Spleen (tissue), 11 donors: ENCODE data around the gene RBSN. TPM values are rescaled to one million over a fixed set of nuclear protein-coding genes. Genes with fewer than 3 reads are reported as not detected.

Experiments
- DNase-seq: peaks from one replicate; pipeline ENCODE4 v3.0.0-alpha.2; 2020
- H3K27ac ChIP-seq, 8 donors: fragments of 200-600 bp; sonication (generic) in 7 of 8; 1 replicate in 4 of 8; 2 replicates in 4 of 8; pipeline versions ENCODE4 v1.5.0 to v1.8.0; 2016 to 2021; ENCODE audit warnings: inconsistent platforms in 4 of 8, mild to moderate bottlenecking in 4 of 8, moderate library complexity in 1 of 8
- H3K27me3 ChIP-seq, 7 donors: fragments of 200-600 bp; sonication (generic) in 6 of 7; replicated peaks in 1 of 7; 1 replicate in 4 of 7; 2 replicates in 3 of 7; pipeline versions ENCODE4 v1.5.0 to v1.8.0; 2016 to 2021; ENCODE audit warnings: inconsistent platforms in 3 of 7, mild to moderate bottlenecking in 1 of 7
- H3K36me3 ChIP-seq, 6 donors: fragments of 200-600 bp; sonication (generic) in 5 of 6; 1 replicate in 4 of 6; 2 replicates in 2 of 6; pipeline versions ENCODE4 v1.5.0 to v1.8.0; 2016 to 2021; ENCODE audit warnings: inconsistent platforms in 2 of 6
- H3K4me1 ChIP-seq, 6 donors: fragments of 200-600 bp; sonication (generic) in 5 of 6; 1 replicate in 3 of 6; 2 replicates in 3 of 6; pipeline versions ENCODE4 v1.5.0 to v1.8.0; 2016 to 2021; ENCODE audit warnings: inconsistent platforms in 3 of 6
- H3K4me3 ChIP-seq, 8 donors: fragments of 200-600 bp; sonication (generic) in 7 of 8; 1 replicate in 4 of 8; 2 replicates in 4 of 8; pipeline versions ENCODE4 v1.5.0 to v1.8.0; 2016 to 2021; ENCODE audit warnings: inconsistent platforms in 4 of 8, mild to moderate bottlenecking in 4 of 8, moderate library complexity in 2 of 8
- H3K9me3 ChIP-seq, 8 donors: fragments of 200-600 bp; sonication (generic) in 7 of 8; 1 replicate in 4 of 8; 2 replicates in 4 of 8; pipeline versions ENCODE4 v1.5.0 to v1.8.0; 2016 to 2021; ENCODE audit warnings: inconsistent platforms in 4 of 8
- POLR2A ChIP-seq, 3 donors: fragments of 450-650 bp; IDR thresholded peaks; one replicate each; pipeline ENCODE4 v1.5.1; 2017; ENCODE audit warnings: antibody characterized with exemption in 3 of 3, mild to moderate bottlenecking in 1 of 3
- POLR2AphosphoS5 ChIP-seq, 3 donors: sonication (generic); formaldehyde crosslinking; IDR thresholded peaks; one replicate each; pipeline ENCODE4 v1.5.1; 2017; ENCODE audit warnings: antibody characterized with exemption in 3 of 3
- WGBS, 5 donors: extraction: QIAGEN DNeasy Blood & Tissue Kit in 3 of 5; methylation state at CpG; one replicate each; pipeline versions ENCODE4 v1.1.5 to v1.1.7; 2013 to 2018; 5-methylcytosine and 5-hydroxymethylcytosine counted together
- intact Hi-C: fragments of 100-400 bp; cut with DNase I; formaldehyde crosslinking; loops from one replicate; pipeline ENCODE4 v1.15.0; 2023; ENCODE audit warnings: low total_unique reads
- polyA plus RNA-seq, 3 donors: library from polyadenylated mRNA; stranded (reverse); fragments of 200-250 nt; gene quantifications; one replicate each; pipeline ENCODE4 v1.2.1, GENCODE V29; 2013
- total RNA-seq, 7 donors: library from RNA; depleted of rRNA in 3 of 7; stranded (reverse); fragments of >200 nt in 3 of 7; fragmentation: NEBNext Ultra II Directional in 4 of 7; extraction: Animal tissue kit (Norgen Biotek cat#: 25700) in 4 of 7; gene quantifications; one replicate each; pipeline versions ENCODE4 v1.1.0 to v1.2.1, GENCODE V29; 2016 to 2021
- TF ChIP-seq, protein P1 (sequence below), 11 experiments: fragments of 200-600 bp in 7 of 11; fragments of 450-650 bp in 4 of 11; sonication (generic) in 4 of 11; IDR thresholded peaks in 8 of 11; conservative IDR thresholded peaks in 3 of 11; 1 replicate in 7 of 11; 2 replicates in 4 of 11; pipeline versions ENCODE4 v1.4.0 to v1.8.0; 2016 to 2021; ENCODE audit warnings: antibody characterized with exemption in 11 of 11, inconsistent platforms in 4 of 11, mild to moderate bottlenecking in 1 of 11
- donor health status: healthy with polysubstance abuse.
- donor health status: DM: no; HTN: no; CAD: no; lungs with moderate emphysema.
- donor health status: DM: no; HTN: no; CAD: no.
- donor health status: Bipolar disorder and iron deficiency.
- donor health status: healthy.
- donor health status: DM: no; HTN: no; CAD: no.
- donor health status: DM: yes; HTN: yes; CAD: no.

RBSN gene
- total and polyA plus RNA-seq, 10 donors, result 4.2 to 34.5 (median 28.7) TPM

DNA sequence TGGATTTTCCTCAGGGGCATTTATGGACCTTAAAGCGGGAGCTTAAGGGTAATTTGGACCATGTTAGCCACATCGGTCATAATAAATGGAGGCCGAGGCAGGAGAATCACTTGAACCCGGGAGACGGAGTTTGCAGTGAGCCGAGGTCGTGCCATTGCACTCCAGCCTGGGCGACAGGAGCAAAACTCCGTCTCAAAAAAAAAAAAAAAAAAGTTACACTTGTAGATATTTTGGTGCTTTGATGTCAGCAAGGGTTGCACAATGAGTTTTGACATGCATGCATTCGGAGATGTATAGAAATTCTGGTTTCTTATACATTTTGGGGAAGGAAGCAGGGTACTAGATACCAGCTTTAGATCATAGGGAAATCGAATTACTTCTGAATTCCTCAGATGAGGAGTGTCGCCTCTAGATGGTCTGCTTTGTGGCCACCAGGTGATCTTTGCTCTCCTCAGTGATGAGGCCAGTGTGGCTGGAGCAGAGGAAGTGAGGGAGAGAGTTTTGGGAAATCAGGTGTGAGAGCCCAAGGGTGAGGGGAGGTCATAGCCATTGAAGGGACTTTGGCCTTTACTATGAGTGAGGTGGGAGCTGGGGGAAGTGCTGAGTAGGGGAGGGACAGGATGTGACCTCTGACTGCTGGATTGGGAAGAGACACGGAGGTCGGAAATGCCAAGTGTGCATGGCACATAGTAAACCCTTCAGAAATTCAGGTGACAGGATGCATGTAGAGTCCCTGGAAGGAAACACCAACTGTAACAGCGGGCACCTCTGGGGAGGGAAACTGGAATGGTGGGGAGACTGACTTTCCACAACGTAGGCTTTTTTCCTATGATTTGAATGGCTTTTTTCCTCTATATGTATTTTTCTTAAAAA lies 8.4 kb upstream of the RBSN start:
- Histone ChIP-seq H3K36me3 (no peaks in the 10 kb centered on the region), H3K27me3 (peaks cover 0 to 5% (median 0%) of the 10 kb centered on the region in 7 donors), H3K4me3 (no peak overlapping the region), H3K9me3 (no peaks in the 10 kb centered on the region), H3K4me1 (peaks cover 5 to 29% (median 14%) of the 10 kb centered on the region in 6 donors), H3K27ac (no peak overlapping the region)
- no peak for DNase-seq
- intact Hi-C loops, result no loop called here
- TF ChIP-seq POLR2AphosphoS5 (IDR thresholded peaks at IDR 0.05) (no peak), POLR2A (IDR thresholded peaks at IDR 0.05) (no peak)
- TF ChIP-seq, protein P1, sequence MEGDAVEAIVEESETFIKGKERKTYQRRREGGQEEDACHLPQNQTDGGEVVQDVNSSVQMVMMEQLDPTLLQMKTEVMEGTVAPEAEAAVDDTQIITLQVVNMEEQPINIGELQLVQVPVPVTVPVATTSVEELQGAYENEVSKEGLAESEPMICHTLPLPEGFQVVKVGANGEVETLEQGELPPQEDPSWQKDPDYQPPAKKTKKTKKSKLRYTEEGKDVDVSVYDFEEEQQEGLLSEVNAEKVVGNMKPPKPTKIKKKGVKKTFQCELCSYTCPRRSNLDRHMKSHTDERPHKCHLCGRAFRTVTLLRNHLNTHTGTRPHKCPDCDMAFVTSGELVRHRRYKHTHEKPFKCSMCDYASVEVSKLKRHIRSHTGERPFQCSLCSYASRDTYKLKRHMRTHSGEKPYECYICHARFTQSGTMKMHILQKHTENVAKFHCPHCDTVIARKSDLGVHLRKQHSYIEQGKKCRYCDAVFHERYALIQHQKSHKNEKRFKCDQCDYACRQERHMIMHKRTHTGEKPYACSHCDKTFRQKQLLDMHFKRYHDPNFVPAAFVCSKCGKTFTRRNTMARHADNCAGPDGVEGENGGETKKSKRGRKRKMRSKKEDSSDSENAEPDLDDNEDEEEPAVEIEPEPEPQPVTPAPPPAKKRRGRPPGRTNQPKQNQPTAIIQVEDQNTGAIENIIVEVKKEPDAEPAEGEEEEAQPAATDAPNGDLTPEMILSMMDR (IDR thresholded peaks at IDR 0.05 in 8 of 11, conservative IDR thresholded peaks at IDR 0.05 in 3 of 11), result no peak
- 66 to 75% (median 71%) methylated on average over 16 of the region's 16 CpGs for WGBS, 5 donors

DNA sequence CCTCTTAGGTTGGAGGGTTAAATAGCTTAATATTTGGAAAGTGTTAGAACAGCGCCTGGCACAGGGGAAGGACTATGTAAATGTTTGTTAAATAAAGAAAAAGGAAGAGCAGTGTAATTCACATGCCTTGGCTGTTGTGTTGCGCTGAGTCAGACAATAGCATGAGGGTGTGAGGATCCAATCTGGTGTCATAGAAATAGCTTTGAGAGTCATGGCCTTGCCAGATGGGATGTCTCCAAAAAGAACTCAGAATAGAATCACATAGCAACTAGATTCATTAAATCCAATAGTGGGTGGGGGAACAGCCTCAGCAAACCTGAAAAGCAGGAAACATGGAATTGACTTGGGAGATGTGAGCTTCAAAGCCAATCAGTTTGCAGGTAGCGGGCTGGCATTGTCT lies 3.9 kb upstream of the RBSN start:
- Histone ChIP-seq H3K27ac (peak overlapping the region in 5 of 8 donors; percentile 5 to 62 (median 62)), H3K4me3 (no peak overlapping the region), H3K4me1 (peaks cover 4 to 56% (median 29%) of the 10 kb centered on the region in 6 donors), H3K9me3 (no peaks in the 10 kb centered on the region), H3K36me3 (no peaks in the 10 kb centered on the region), H3K27me3 (peaks cover 0 to 5% (median 0%) of the 10 kb centered on the region in 7 donors)
- DNase-seq, result no peak
- TF ChIP-seq POLR2AphosphoS5 (IDR thresholded peaks at IDR 0.05) (no peak), POLR2A (IDR thresholded peaks at IDR 0.05) (no peak)
- TF ChIP-seq, protein P1 (IDR thresholded peaks at IDR 0.05 in 8 of 11, conservative IDR thresholded peaks at IDR 0.05 in 3 of 11), result no peak
- intact Hi-C loops, result no loop called here
- 73 to 86% (median 80%) methylated on average over 3 of the region's 3 CpGs for WGBS, 5 donors

DNA sequence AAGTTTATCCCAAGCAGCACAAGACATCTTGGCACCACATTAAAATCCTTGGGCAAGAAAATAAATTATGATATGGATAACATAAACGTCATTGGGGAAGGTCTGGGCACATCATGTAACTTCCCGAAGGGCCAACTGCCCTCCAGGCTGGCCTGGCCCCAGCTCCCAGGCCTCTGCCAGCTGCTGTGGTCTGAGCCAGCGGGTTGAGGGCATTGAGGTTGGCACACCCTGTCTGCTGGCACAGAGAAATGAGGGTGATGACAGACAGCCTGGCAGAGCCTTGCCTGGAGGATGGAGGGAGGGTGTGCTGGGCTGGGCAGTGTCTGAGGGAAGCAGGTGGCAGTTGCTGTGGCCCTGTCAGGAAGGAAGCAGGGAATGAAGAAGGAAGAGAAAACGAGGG lies 3.3 kb upstream of the RBSN start:
- no peaks in the 10 kb centered on the region for H3K9me3 ChIP-seq
- peaks cover 10 to 56% (median 32%) of the 10 kb centered on the region in 6 donors for H3K4me1 ChIP-seq
- no peak overlapping the region for H3K4me3 ChIP-seq
- peak; percentile 80 for DNase-seq
- intact Hi-C loops, result no loop called here
- 12 to 27% (median 15%) methylated on average over 4 of the region's 4 CpGs for WGBS, 5 donors
- H3K36me3 ChIP-seq, result no peaks in the 10 kb centered on the region
- H3K27ac ChIP-seq, result peak overlapping the region in 6 of 8 donors; percentile 5 to 62 (median 58)
- no peaks in the 10 kb centered on the region for H3K27me3 ChIP-seq
- TF ChIP-seq POLR2A (IDR thresholded peaks at IDR 0.05) (no peak), POLR2AphosphoS5 (IDR thresholded peaks at IDR 0.05) (peak; percentile 36 to 48 (median 48))

DNA sequence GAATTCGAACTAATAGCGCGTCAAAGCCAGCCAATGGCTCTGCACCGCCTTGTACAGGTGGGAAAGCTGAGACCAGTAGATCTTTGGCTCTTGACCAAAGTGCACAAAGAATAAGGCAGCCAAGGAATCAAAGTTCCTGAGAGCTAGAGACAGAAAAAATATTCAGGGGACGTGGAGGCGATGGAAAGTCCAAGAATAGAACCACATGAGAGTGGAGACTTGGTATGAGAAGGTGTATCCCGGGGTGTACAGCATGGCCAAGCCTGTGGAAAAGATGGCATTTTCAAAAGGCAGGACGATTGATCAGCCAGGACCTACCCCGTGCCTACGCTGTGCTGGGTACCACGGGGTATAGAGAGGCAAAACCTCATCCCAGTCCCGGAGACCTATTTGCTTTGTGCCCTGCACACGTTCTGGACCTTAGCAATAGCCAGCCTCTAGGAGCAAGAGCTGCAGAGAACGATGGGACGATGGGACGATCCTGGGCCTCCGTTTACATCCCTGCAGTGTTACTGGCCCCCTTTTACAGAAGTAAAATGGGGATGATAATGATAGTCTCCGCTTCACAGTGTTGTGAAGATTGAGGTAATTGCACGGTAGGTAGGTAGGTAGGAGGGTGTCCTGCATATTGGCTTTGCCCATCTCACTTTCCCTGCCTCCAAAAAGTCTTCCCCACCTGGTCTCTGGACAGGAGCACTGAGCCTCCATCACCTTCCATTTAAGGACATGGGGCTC lies 583 bp upstream of the RBSN start:
- peak overlapping the region; percentile 79 to 94 (median 90) for H3K27ac ChIP-seq
- H3K4me1 ChIP-seq, result peaks cover 14 to 68% (median 41%) of the 10 kb centered on the region in 6 donors
- H3K27me3 ChIP-seq, result no peaks in the 10 kb centered on the region
- H3K9me3 ChIP-seq, result no peaks in the 10 kb centered on the region
- peaks cover 2 to 24% (median 18%) of the 10 kb centered on the region in 6 donors for H3K36me3 ChIP-seq
- 16 to 27% (median 19%) methylated on average over 18 to 19 of the region's 19 CpGs for WGBS, 5 donors
- TF ChIP-seq, protein P1 (IDR thresholded peaks at IDR 0.05 in 8 of 11, conservative IDR thresholded peaks at IDR 0.05 in 3 of 11), result no peak
- TF ChIP-seq POLR2A (IDR thresholded peaks at IDR 0.05), result no peak
- intact Hi-C loops, result no loop called here
- peak overlapping the region; percentile 62 to 88 (median 77) for H3K4me3 ChIP-seq
- peak; percentile 79 for DNase-seq
